ENCODE results near the gene RASA3.

The RASA3 gene

GRCh38 chr13:113934576-113934975 is 197.8 kb downstream of the RASA3 start:
- no peak for DNase-seq (ENCODE audit: low spot score)

- no peak for DNase-seq (ENCODE audit: low spot score)
Measured at GRCh38 chr13:113933901-113934300, 198.5 kb downstream of the RASA3 start.

- no peak for DNase-seq (ENCODE audit: low spot score)
Measured at GRCh38 chr13:113931841-113932459, 200.5 kb downstream of the RASA3 start.

- DNase-seq (ENCODE audit: low spot score) = no peak
Measured at GRCh38 chr13:113930671-113931637, 201.5 kb downstream of the RASA3 start.

GRCh38 chr13:113929628-113930615 is 202.5 kb downstream of the RASA3 start:
- no peak for DNase-seq (ENCODE audit: low spot score)

- DNase-seq (ENCODE audit: low spot score) = no peak
Measured at GRCh38 chr13:113928685-113929627, 203.5 kb downstream of the RASA3 start.
